Transverse colon (tissue), 4 donors: ENCODE data around the gene COTL1.

ENCODE experiments used
- POLR2A ChIP-seq: fragments of 450-650 bp; IDR thresholded peaks from one replicate; pipeline ENCODE4 v1.6.1; 2016; ENCODE audit warnings: antibody characterized with exemption, mild to moderate bottlenecking, moderate library complexity
- POLR2AphosphoS5 ChIP-seq, 3 donors: sonication (generic); formaldehyde crosslinking; IDR thresholded peaks; one replicate each; pipeline ENCODE4 v1.6.1; 2016; ENCODE audit warnings: antibody characterized with exemption in 3 of 3
- TF ChIP-seq, protein P1 (sequence below), 5 experiments: fragments of 200-600 bp in 3 of 5; fragments of 450-650 bp in 2 of 5; sonication (generic) in 3 of 5; IDR thresholded peaks; 1 replicate in 2 of 5; 2 replicates in 3 of 5; pipeline ENCODE4 v1.5.1; 2016 to 2017; ENCODE audit warnings: antibody characterized with exemption in 5 of 5, inconsistent platforms in 3 of 5, mild to moderate bottlenecking in 2 of 5, moderate library complexity in 1 of 5

GRCh38 chr16:84603940-84604339, 13.9 kb downstream of the COTL1 start:
- TF ChIP-seq, protein P1, sequence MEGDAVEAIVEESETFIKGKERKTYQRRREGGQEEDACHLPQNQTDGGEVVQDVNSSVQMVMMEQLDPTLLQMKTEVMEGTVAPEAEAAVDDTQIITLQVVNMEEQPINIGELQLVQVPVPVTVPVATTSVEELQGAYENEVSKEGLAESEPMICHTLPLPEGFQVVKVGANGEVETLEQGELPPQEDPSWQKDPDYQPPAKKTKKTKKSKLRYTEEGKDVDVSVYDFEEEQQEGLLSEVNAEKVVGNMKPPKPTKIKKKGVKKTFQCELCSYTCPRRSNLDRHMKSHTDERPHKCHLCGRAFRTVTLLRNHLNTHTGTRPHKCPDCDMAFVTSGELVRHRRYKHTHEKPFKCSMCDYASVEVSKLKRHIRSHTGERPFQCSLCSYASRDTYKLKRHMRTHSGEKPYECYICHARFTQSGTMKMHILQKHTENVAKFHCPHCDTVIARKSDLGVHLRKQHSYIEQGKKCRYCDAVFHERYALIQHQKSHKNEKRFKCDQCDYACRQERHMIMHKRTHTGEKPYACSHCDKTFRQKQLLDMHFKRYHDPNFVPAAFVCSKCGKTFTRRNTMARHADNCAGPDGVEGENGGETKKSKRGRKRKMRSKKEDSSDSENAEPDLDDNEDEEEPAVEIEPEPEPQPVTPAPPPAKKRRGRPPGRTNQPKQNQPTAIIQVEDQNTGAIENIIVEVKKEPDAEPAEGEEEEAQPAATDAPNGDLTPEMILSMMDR (IDR thresholded peaks at IDR 0.05) = no peak
- TF ChIP-seq POLR2A (no peak), POLR2AphosphoS5 (IDR thresholded peaks at IDR 0.05) (no peak)
